Activated naive CD8-positive, alpha-beta T cell treated with anti-CD3 and anti-CD28 coated beads, Interleukin-2, amount 50 U/mL, for 24 hours (primary cell): ENCODE data around the gene THRB.

Experiments used
- ATAC-seq: fragments of 150-1000 bp; cut with Tn5 transposase; one replicate; pipeline ENCODE4 v1.10.0; 2021
- DNase-seq: peaks from one replicate; pipeline ENCODE4 v3.0.0; 2021
- H3K27ac Mint-ChIP-seq: one replicate; pipeline ENCODE4 v1.8.0; 2021; ENCODE audit warnings: mild to moderate bottlenecking, mixed read lengths
- H3K27me3 Mint-ChIP-seq: one replicate; pipeline ENCODE4 v1.8.0; 2021; ENCODE audit warnings: mixed read lengths
- H3K36me3 Mint-ChIP-seq: one replicate; pipeline ENCODE4 v1.8.0; 2021; ENCODE audit warnings: low read depth, mixed read lengths
- H3K4me1 Mint-ChIP-seq: one replicate; pipeline ENCODE4 v1.8.0; 2021; ENCODE audit warnings: mixed read lengths
- H3K4me3 Mint-ChIP-seq: one replicate; pipeline ENCODE4 v1.8.0; 2021; ENCODE audit warnings: mild to moderate bottlenecking, moderate library complexity, mixed read lengths
- H3K9me3 Mint-ChIP-seq: one replicate; pipeline ENCODE4 v1.8.0; 2021; ENCODE audit warnings: mixed read lengths

THRB gene

DNA sequence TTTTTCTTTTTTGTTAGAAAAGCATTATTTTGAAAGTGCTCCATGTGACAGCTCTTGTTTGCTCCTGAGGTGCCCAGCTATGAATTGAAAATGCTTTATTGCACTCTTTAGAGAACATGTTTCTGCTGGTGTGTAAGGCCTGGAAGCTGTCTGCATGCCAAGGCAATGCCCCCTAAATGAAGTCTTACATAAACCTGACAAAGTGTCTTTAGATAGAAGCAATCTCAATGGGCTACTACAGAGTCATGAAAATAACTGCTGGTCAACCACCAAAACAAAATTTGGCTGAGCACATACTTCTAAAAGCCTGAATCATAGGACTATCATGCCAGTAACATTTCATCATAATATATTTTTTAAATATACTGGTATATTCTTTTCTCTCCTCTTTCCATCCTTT lies 178.7 kb downstream of the THRB start:
- ATAC-seq (no peak), DNase-seq (no peak)
- no peak overlapping the region for H3K27ac Mint-ChIP-seq
- no peaks in the 10 kb centered on the region for H3K27me3 Mint-ChIP-seq
- no peaks in the 10 kb centered on the region for H3K36me3 Mint-ChIP-seq
- no peaks in the 10 kb centered on the region for H3K4me1 Mint-ChIP-seq
- no peak overlapping the region for H3K4me3 Mint-ChIP-seq
- peaks cover 11% of the 10 kb centered on the region for H3K9me3 Mint-ChIP-seq

DNA sequence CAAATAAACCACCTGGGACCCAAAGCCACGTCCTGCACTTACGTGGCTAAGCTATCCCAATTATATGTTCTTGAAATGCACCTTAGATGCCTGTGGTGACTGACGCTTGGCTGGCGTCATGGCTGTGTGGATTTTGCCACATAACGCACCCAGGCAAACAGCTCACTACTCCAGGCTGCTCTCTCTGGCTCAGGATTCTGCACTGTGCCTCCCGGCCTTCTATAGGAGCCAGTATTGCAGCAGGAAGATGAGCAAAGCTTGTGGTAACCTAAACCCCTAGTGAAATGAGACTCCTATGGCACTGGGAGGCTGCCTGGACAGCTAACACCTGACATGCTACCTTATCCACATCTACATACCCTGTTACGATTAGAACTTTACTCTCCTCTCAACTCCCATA lies 179.3 kb downstream of the THRB start:
- no peaks in the 10 kb centered on the region for H3K4me1 Mint-ChIP-seq
- no peak for DNase-seq
- ATAC-seq: no peak
- H3K9me3 Mint-ChIP-seq: peaks cover 11% of the 10 kb centered on the region
- H3K27me3 Mint-ChIP-seq: peaks cover under 1% of the 10 kb centered on the region
- H3K27ac Mint-ChIP-seq: no peak overlapping the region
- no peaks in the 10 kb centered on the region for H3K36me3 Mint-ChIP-seq
- H3K4me3 Mint-ChIP-seq: no peak overlapping the region

DNA sequence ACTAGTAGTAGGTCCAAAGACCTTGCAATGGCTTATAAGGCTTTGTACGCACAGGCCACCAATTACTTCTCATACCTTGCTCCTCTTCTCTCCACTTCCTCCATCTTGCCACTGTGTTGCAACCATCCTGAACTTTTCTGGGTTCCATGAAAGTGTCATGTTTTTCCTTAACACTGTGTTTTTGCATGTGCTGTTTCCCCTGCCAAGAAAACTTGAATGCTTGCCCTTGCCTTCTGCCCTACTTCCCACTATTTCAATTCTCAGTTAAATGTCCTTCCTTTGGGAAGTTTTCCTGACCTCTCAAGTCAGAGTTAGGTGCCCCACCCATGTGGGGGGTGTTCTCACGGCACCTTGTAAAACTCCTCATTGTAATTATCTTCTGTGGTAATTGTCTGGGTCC lies 182.8 kb downstream of the THRB start:
- Mint-ChIP-seq H3K27ac (no peak overlapping the region), H3K9me3 (no peaks in the 10 kb centered on the region), H3K27me3 (peaks cover 2% of the 10 kb centered on the region), H3K36me3 (no peaks in the 10 kb centered on the region), H3K4me3 (no peak overlapping the region), H3K4me1 (no peaks in the 10 kb centered on the region)
- ATAC-seq (no peak), DNase-seq (no peak)

DNA sequence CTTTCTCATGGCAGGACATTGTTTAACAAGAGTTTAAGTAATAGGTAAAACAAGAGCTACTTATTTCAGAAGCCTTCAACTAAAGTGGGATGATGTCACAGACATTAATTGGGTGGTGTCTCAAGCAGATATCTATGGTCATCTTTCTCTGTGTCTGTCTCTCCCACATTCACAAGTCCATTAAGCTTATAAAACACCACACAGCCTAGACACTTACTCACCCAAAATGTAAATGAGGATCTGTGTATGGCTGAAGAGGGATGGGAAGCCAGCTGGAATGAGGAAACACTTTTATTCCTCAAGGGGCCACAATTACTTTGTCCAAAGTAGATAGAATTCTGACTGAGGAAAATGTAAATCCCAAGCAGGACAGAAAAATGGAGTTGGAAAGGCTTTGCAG lies 183.8 kb downstream of the THRB start:
- Mint-ChIP-seq H3K27me3 (peaks cover 2% of the 10 kb centered on the region), H3K4me3 (no peak overlapping the region), H3K36me3 (no peaks in the 10 kb centered on the region), H3K27ac (no peak overlapping the region), H3K4me1 (no peaks in the 10 kb centered on the region), H3K9me3 (no peaks in the 10 kb centered on the region)
- DNase-seq: no peak
- no peak for ATAC-seq

DNA sequence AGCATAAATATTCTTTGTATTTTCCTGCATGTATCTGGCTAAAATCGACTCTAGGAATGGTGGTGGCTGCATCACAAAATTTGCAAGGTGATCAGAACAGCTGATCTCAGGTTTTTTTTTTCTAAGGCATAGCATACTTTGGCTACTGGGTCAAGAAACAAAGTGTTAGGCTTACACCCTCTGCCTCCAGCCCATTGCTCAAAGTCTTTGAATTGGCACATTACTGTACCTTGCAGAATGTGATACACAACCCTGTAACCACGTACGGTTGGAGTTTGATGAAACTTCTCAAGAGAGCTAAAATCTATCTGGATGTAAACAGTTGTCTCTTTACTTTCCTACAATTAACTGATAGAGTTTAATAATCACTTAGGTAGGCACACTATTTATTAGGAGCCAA lies 188.1 kb downstream of the THRB start:
- no peak overlapping the region for H3K4me3 Mint-ChIP-seq
- ATAC-seq: no peak
- no peaks in the 10 kb centered on the region for H3K4me1 Mint-ChIP-seq
- H3K27me3 Mint-ChIP-seq: peaks cover 4% of the 10 kb centered on the region
- no peaks in the 10 kb centered on the region for H3K9me3 Mint-ChIP-seq
- no peak overlapping the region for H3K27ac Mint-ChIP-seq
- no peaks in the 10 kb centered on the region for H3K36me3 Mint-ChIP-seq
- DNase-seq: no peak

DNA sequence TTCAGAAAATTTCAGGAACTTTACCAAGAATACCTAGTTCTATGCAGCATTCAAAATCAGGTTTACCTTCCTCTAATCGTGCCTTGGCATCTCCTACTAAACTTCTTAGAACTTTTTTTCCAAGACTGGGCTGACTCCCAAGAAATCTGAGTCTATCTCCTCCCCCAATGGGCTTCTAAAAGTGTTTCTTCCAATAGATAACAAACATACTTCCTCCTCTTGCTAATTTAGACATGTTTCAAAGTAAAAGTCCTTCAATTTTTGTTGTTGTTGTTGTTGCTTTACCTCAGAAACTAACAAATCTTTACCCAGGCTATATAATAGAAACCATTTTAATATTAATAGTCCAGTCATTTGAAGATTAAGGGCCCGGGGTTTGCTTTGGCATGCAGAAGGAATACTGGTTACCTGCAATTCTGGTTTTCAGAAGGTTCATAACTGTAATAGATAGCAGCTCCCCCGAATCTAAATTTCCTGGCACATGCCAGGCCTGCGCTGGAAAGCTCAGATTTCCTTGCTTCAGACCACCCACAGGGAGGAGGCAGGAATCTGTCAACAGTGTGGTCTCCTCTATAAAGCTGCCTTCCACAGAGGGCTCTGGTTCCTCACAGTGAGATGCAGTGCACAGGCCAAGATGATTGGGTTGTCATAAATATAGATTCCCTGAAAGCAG lies 188.7 kb downstream of the THRB start:
- no peaks in the 10 kb centered on the region for H3K36me3 Mint-ChIP-seq
- H3K9me3 Mint-ChIP-seq: no peaks in the 10 kb centered on the region
- ATAC-seq (no peak), DNase-seq (no peak)
- peaks cover 4% of the 10 kb centered on the region for H3K27me3 Mint-ChIP-seq
- no peaks in the 10 kb centered on the region for H3K4me1 Mint-ChIP-seq
- H3K27ac Mint-ChIP-seq: no peak overlapping the region
- H3K4me3 Mint-ChIP-seq: no peak overlapping the region

DNA sequence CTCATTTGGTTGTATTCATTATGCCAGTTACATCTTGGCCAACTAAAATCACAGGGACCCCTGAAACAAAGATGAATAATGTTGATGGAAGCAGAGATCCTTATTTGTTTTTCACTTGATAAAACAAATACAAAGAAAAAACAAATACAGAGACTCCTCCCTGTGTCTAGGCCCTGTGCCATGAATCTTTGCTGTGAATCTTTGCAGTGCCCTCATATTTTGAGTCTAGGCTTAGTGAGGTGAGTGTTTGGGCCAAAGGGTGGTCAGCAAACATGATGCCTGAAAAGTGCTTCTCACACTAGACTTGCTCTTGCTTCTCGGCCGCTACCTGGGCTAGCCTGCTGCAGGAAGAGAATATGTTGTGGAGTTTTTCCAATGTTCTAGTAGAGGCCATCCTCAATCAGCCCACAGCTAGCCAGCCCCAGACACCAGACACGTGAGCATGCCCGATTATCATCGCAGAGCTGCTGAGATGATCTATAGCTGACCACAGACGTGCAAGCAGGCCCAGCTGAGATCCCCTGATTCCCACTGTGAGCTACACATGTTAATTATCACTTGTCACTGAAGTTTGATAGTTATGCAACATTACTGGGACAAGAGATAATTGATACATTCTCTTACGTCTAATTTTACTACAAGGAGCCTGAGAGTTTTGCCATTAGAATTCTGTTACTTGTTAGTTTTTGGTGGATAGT lies 191.4 kb downstream of the THRB start:
- H3K36me3 Mint-ChIP-seq: no peaks in the 10 kb centered on the region
- no peak overlapping the region for H3K27ac Mint-ChIP-seq
- H3K27me3 Mint-ChIP-seq: peaks cover 2% of the 10 kb centered on the region
- H3K4me3 Mint-ChIP-seq: no peak overlapping the region
- DNase-seq (no peak), ATAC-seq (no peak)
- no peaks in the 10 kb centered on the region for H3K4me1 Mint-ChIP-seq
- no peaks in the 10 kb centered on the region for H3K9me3 Mint-ChIP-seq

DNA sequence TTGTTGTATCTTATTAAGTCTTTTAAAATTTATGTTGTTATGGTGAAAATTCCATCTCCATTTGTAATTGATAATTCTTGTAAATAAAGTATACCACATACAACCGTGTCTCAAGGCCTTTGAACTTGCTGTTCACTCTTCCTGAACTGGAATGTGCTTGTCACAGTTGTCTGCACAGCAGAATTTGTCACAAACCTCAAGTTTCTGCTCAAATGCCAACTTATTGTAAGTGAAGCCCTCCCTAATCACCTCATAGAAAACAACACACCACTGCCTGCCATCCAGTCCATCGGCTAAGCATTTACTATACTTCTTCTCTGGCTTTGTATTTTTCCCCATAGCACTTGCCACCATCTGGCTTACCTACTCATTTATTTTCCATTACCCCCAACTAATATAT lies 192.3 kb downstream of the THRB start:
- H3K27ac Mint-ChIP-seq: no peak overlapping the region
- DNase-seq (no peak), ATAC-seq (no peak)
- H3K9me3 Mint-ChIP-seq: no peaks in the 10 kb centered on the region
- H3K36me3 Mint-ChIP-seq: no peaks in the 10 kb centered on the region
- H3K4me1 Mint-ChIP-seq: no peaks in the 10 kb centered on the region
- H3K4me3 Mint-ChIP-seq: no peak overlapping the region
- peaks cover 2% of the 10 kb centered on the region for H3K27me3 Mint-ChIP-seq

DNA sequence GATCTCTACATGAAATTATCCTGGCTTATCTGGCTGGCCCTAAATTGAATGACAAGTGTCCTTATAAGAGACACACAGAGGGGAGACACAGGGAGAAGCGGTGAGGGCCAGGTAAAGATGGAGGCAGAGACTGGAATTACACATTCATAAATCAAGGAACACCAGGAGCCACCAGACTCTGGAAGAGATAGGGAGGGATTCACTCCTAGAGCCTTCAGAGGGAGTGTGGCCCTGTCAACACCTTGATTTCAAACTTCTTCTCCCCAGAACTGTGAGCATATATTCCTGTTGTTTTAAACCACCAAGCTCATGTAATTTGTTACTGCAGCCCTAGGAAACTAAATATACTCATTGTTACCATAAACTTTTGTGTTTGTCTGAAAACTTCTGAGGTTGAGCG lies 193.7 kb downstream of the THRB start:
- Mint-ChIP-seq H3K4me1 (no peaks in the 10 kb centered on the region), H3K27ac (no peak overlapping the region), H3K9me3 (no peaks in the 10 kb centered on the region), H3K4me3 (no peak overlapping the region), H3K27me3 (peaks cover 2% of the 10 kb centered on the region), H3K36me3 (no peaks in the 10 kb centered on the region)
- no peak for ATAC-seq
- DNase-seq: no peak

DNA sequence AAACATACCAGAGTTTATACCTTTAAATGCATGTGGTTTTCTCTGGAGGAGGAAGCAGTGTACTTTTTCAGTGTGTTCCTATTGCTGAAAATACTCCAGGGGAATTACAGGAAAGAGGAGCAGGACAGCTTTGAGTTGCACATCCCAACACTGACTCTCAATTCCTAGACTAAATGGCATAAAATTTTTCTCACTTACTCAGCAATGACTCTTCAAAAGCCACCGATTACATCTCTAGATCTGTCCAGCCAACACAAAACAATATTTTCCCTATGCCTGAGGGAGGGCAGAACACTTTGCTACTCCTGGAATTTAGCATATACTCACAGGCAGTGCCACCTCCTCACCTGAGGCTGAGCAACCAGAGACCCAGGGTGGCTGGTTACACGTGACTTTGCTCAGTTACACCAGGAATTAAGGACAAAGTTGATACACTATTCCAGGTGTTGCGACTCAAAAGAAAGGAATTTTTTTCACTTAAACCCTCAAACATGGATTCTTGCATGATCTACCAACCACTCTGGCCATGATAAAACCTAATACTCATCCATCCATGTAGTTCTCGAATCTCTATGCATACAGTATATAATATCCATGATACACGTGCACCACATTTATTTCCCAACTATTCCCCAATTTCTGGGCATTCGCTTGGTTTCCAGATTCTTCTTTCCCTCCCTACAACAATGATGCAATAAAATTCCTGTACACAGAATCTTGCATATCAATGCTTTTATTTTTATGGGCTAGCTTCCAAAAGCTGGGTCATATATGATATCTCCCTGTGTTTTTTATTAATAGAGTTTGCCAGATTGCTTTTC lies 194.6 kb downstream of the THRB start:
- H3K9me3 Mint-ChIP-seq: no peaks in the 10 kb centered on the region
- DNase-seq (no peak), ATAC-seq (no peak)
- no peaks in the 10 kb centered on the region for H3K4me1 Mint-ChIP-seq
- peaks cover 2% of the 10 kb centered on the region for H3K27me3 Mint-ChIP-seq
- no peak overlapping the region for H3K4me3 Mint-ChIP-seq
- no peaks in the 10 kb centered on the region for H3K36me3 Mint-ChIP-seq
- no peak overlapping the region for H3K27ac Mint-ChIP-seq

DNA sequence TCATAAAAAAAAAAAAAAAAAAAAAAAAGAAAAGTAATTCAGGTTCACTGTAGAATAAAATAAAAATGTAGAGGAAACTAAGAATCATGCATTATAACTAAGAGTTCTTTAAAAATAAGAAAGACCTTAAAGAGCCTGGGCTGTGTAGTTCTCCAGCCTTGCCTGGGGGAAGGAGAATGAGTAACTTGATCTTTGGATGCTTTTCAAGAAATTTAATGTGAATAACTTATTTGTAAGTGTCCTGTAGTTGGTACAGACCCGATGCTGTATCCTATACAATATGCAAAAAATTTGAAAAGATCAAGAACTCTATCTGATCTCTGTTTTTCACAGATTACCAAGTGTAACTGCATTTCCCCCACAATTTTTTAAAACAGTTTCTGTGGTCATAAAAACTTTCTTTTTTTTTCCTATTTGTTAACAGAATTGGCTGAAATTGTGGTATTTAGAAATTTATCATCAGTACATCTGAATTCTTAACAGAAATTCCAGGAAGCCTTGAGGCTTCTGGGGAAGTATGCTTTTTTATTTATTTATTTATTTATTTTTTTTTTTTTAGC lies 195.3 kb downstream of the THRB start:
- H3K4me1 Mint-ChIP-seq: no peaks in the 10 kb centered on the region
- DNase-seq (no peak), ATAC-seq (no peak)
- peaks cover 2% of the 10 kb centered on the region for H3K9me3 Mint-ChIP-seq
- H3K4me3 Mint-ChIP-seq: no peak overlapping the region
- H3K27me3 Mint-ChIP-seq: peaks cover 2% of the 10 kb centered on the region
- H3K27ac Mint-ChIP-seq: no peak overlapping the region
- H3K36me3 Mint-ChIP-seq: peaks cover 1% of the 10 kb centered on the region

DNA sequence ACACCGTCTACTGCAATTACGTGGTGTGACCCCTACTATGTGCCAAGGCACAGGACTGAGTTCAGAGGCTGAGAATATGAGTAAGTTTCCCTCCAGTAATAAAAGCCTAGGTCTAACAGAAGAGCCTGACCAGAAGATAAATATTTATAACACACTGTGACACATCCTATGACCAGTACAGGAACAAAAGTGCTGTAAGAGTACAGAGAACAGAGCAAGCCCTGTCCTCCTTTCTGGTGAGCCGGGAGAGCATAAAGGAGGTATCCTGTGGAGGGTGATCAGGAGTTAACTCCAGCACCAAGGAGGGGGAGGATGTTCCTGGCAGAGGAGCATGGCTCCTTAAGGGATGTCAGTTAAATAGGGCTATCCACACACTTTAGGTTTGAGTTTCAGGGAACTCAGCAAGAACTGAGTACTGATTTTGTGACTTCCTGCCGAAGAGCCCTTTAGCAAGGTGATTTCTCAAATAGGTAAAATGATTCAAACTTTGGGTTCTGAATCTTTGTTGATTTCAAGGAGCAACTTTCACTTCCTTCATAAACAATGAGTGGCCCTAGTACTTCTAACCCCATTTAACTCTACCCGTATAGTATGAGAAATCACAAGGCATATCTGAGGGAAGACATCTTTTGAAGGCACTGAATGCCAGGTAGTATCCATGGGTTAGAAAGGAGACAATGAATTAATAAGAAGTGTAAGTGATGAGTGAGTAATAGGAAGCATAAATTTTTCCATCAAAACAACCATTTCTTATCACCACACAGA lies 198.0 kb downstream of the THRB start:
- Mint-ChIP-seq H3K9me3 (peaks cover 6% of the 10 kb centered on the region), H3K36me3 (peaks cover 1% of the 10 kb centered on the region), H3K4me1 (no peaks in the 10 kb centered on the region), H3K27me3 (no peaks in the 10 kb centered on the region), H3K4me3 (no peak overlapping the region), H3K27ac (no peak overlapping the region)
- DNase-seq (no peak), ATAC-seq (no peak)

DNA sequence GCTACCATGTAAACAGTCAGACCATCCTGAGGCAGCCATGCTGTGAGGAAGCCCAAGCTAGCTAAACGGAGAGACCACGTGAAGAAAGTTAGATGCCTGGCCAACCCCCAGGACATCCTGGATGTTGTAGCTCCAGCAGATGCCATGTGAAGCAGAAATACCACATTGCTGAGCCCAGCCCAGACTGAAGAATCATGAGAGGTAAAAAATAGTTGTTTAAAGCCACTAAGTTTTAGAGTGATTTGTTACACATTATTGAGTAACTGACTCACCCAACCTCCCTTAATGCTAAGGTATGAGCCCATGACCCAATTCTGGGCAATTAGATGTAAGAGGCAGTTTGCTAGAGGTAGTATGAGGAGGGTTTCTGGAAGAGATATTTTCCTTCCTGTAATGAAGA lies 200.5 kb downstream of the THRB start:
- peaks cover 6% of the 10 kb centered on the region for H3K9me3 Mint-ChIP-seq
- no peak overlapping the region for H3K27ac Mint-ChIP-seq
- H3K27me3 Mint-ChIP-seq: no peaks in the 10 kb centered on the region
- ATAC-seq: no peak
- H3K4me3 Mint-ChIP-seq: no peak overlapping the region
- no peaks in the 10 kb centered on the region for H3K4me1 Mint-ChIP-seq
- no peak for DNase-seq
- peaks cover 1% of the 10 kb centered on the region for H3K36me3 Mint-ChIP-seq

DNA sequence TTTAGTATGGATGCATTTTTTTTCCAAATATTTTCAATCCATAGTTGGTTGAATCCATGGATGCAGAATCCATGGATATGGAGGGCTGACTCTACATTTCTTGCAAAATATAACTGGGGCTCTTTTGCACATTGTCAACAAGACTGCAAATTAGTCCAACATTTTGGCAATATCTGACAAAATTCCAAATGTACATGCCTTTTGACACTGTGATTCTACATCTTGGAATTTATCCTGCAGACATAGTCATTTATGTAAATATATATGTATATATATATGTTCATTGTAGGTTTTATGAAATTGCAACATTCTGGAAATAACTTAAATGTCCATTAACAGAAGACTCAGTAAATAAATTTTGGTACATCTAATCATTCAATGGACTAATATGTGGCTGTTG lies 203.0 kb downstream of the THRB start:
- no peaks in the 10 kb centered on the region for H3K27me3 Mint-ChIP-seq
- DNase-seq (no peak), ATAC-seq (no peak)
- no peak overlapping the region for H3K4me3 Mint-ChIP-seq
- peaks cover 6% of the 10 kb centered on the region for H3K9me3 Mint-ChIP-seq
- no peaks in the 10 kb centered on the region for H3K4me1 Mint-ChIP-seq
- peaks cover 1% of the 10 kb centered on the region for H3K36me3 Mint-ChIP-seq
- H3K27ac Mint-ChIP-seq: no peak overlapping the region
